Measurements from ENCODE around the gene DYNLL2.

DNA sequence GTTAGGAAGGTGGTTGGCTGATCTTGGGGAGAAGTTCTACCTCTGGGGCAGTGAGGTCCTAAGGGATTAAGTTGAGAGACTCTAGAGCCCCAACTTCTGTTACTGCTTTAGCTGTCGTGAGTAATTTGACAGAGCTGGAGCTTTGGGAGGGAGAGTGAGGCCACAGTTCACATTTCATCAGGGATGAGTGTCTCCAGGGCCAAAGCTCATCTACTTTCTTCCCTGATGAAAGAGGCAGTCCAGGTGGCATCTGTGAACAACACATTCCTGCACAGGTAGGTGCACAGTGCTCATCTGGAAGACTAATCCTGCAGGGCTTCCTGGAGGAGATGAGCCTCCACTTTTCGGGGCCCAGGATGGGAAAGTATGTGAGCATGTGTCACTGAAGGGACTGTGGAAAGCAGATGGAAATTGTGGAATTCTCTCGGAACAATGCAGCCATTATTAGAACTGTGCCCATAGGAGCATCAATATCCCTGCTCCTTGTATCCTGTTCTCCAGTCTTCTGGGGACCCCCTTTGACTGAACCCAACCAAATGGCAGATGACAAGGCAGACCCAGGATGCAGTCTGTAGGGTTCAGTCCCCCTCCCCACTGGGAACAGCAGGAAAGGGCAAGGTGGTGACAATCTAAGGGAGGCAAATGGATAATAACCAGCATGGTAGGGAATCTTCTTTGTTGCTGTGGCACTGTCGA, 9.0 kb downstream of the DYNLL2 start:
- TF ChIP-seq POLR2A (IDR thresholded peaks at IDR 0.05; ENCODE audit: low read depth, low read length) (no peak), POLR2AphosphoS5 (IDR thresholded peaks at IDR 0.05; ENCODE audit: low read depth, low read length) (no peak; the same call in 1 of the 2 replicates)

All from GM12892 (cell line).